Activated CD8-positive, alpha-beta T cell treated with anti-CD3 and anti-CD28 coated beads for 36 hours (primary cell): ENCODE measurements around the gene UVRAG. TPM values are rescaled to one million over a fixed set of nuclear protein-coding genes. Genes with fewer than 3 reads are reported as not detected.

Experiments
- ATAC-seq: fragments of 200-7000 bp; cut with Tn5 transposase; one replicate; pipeline ENCODE4 v1.10.0; 2021; ENCODE audit warnings: mild to moderate bottlenecking, moderate library complexity
- CTCF ChIA-PET: fragments of 350-600 bp; sonication (Branson Sonifier 250); formaldehyde crosslinking; loops from one replicate; lab custom pipeline; 2021; ENCODE audit warnings: antibody characterized with exemption; lab: Charles Lee
- POLR2A ChIA-PET: fragments of 350-600 bp; sonication (Branson Sonifier 250); formaldehyde crosslinking; loops from one replicate; lab custom pipeline; 2021; ENCODE audit warnings: antibody characterized with exemption; lab: Charles Lee
- DNase-seq: peaks from one replicate; pipeline ENCODE4 v3.0.0-alpha.2; 2020
- H3K27ac Mint-ChIP-seq: one replicate; pipeline ENCODE4 v1.8.0; 2021; ENCODE audit warnings: mild to moderate bottlenecking, mixed read lengths
- H3K27me3 Mint-ChIP-seq: one replicate; pipeline ENCODE4 v1.8.0; 2021; ENCODE audit warnings: mixed read lengths
- H3K36me3 Mint-ChIP-seq: one replicate; pipeline ENCODE4 v1.8.0; 2021; ENCODE audit warnings: low read depth, mixed read lengths
- H3K4me1 Mint-ChIP-seq: one replicate; pipeline ENCODE4 v1.8.0; 2021; ENCODE audit warnings: low read depth, mixed read lengths
- H3K4me3 Mint-ChIP-seq: one replicate; pipeline ENCODE4 v1.8.0; 2021; ENCODE audit warnings: mild to moderate bottlenecking, moderate library complexity, mixed read lengths
- H3K9me3 Mint-ChIP-seq: one replicate; pipeline ENCODE4 v1.8.0; 2021; ENCODE audit warnings: mixed read lengths
- intact Hi-C: fragments of 100-400 bp; cut with micrococcal nuclease; formaldehyde crosslinking; loops from one replicate; pipeline ENCODE4 v1.10.0; 2022
- total RNA-seq, 2 experiments: library from RNA; stranded (reverse); gene quantifications; one replicate each; pipeline ENCODE4 v1.2.3, GENCODE V29; 2021
- TF ChIP-seq, protein P1 (sequence below): fragments of 200-600 bp; IDR thresholded peaks from one replicate; pipeline ENCODE4 v1.8.0; 2022; ENCODE audit warnings: antibody characterized with exemption, mild to moderate bottlenecking

UVRAG gene
- total RNA-seq, 2 experiments from 2014 or later: 14.4 to 15.7 TPM

DNA sequence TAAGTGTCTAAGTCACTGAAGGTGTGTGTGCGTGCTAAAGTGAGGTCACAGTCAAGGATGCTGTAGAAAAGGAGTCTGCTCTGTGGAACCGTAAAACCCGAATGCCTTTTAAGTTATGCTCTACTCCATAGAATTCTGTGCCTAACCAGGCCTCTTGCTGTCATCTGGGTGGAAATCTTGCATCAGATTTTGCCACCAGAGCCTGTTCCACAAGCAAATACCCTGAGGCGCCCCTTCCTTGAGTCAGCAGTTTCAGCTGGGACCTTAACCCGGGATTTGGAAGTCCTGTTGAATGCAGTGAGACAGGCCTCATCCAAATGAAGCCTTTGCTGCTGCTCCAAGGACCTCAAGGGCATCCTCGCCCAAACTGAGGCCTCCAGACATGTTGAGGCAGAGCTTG is 281.5 kb downstream of the UVRAG start:
- Mint-ChIP-seq H3K27me3 (no peaks in the 10 kb centered on the region), H3K4me3 (no peak overlapping the region), H3K36me3 (peaks cover 10% of the 10 kb centered on the region), H3K9me3 (no peaks in the 10 kb centered on the region), H3K27ac (no peak overlapping the region), H3K4me1 (no peaks in the 10 kb centered on the region)
- ChIA-PET POLR2A (no interaction called here), CTCF (interaction anchor here (1.3 kb wide), 1 partner anchor 391 kb away, joined by 4 read pairs; no protein-coding TSS in a partner anchor)
- TF ChIP-seq, protein P1, sequence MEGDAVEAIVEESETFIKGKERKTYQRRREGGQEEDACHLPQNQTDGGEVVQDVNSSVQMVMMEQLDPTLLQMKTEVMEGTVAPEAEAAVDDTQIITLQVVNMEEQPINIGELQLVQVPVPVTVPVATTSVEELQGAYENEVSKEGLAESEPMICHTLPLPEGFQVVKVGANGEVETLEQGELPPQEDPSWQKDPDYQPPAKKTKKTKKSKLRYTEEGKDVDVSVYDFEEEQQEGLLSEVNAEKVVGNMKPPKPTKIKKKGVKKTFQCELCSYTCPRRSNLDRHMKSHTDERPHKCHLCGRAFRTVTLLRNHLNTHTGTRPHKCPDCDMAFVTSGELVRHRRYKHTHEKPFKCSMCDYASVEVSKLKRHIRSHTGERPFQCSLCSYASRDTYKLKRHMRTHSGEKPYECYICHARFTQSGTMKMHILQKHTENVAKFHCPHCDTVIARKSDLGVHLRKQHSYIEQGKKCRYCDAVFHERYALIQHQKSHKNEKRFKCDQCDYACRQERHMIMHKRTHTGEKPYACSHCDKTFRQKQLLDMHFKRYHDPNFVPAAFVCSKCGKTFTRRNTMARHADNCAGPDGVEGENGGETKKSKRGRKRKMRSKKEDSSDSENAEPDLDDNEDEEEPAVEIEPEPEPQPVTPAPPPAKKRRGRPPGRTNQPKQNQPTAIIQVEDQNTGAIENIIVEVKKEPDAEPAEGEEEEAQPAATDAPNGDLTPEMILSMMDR: no peak
- intact Hi-C loops: no loop called here
- ATAC-seq (no peak), DNase-seq (no peak)

DNA sequence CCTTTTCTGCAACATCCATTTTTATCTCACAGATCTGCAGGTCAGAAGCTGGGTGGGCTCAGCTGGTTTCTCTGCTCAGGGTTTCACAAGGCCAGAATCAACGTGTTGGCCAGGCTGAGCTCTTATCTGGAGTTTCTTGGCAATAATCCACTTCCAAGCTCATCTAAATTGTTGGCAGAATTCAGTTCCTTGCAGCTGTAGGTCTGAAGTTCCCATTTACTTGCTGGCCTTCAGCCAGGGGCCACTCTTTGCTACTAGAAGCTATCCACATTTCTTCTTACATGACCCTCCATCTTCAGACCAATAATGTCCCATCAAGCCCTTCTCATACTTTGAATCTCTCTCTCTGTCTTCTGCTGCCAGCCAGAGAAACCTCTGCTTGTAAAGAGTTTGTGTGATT is 287.8 kb downstream of the UVRAG start:
- Mint-ChIP-seq H3K36me3 (peaks cover 3% of the 10 kb centered on the region), H3K9me3 (no peaks in the 10 kb centered on the region), H3K27ac (no peak overlapping the region), H3K4me1 (no peaks in the 10 kb centered on the region), H3K27me3 (no peaks in the 10 kb centered on the region), H3K4me3 (no peak overlapping the region)
- TF ChIP-seq, protein P1: no peak
- DNase-seq (no peak), ATAC-seq (no peak)
- ChIA-PET POLR2A (no interaction called here), CTCF (interaction anchor here (0.8 to 2.2 kb wide), 3 partner anchors 10 to 50 kb away, joined by 3 to 7 read pairs (median 3); no protein-coding TSS in a partner anchor)
- intact Hi-C loops: no loop called here

DNA sequence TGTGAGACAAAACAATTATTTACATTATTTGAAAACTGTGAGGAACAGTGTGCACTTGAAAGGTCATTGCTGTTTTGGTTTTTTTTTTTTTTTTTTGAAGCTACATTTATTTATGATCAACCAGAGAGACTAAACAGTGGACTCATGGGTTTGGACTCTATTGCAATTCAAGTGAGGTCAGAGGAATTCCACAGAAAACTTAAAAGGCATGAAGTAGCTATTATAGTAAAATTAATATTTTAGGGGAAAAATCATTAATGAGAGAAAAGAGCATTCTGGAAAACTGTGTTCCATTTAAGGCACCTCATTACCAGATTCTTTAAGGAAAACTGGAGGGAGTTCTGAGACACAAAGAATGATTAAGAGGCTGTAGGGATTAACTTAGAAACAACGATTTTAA is 288.4 kb downstream of the UVRAG start:
- intact Hi-C loops: no loop called here
- CTCF ChIA-PET: interaction anchor here (0.8 to 2.2 kb wide), 2 partner anchors 17 to 49 kb away, joined by 3 to 7 read pairs; no protein-coding TSS in a partner anchor
- peaks cover 2% of the 10 kb centered on the region for H3K36me3 Mint-ChIP-seq
- H3K4me1 Mint-ChIP-seq: no peaks in the 10 kb centered on the region
- ATAC-seq: no peak
- H3K9me3 Mint-ChIP-seq: no peaks in the 10 kb centered on the region
- H3K4me3 Mint-ChIP-seq: no peak overlapping the region
- no peak for DNase-seq
- TF ChIP-seq, protein P1: no peak
- POLR2A ChIA-PET: no interaction called here
- no peak overlapping the region for H3K27ac Mint-ChIP-seq
- H3K27me3 Mint-ChIP-seq: no peaks in the 10 kb centered on the region

DNA sequence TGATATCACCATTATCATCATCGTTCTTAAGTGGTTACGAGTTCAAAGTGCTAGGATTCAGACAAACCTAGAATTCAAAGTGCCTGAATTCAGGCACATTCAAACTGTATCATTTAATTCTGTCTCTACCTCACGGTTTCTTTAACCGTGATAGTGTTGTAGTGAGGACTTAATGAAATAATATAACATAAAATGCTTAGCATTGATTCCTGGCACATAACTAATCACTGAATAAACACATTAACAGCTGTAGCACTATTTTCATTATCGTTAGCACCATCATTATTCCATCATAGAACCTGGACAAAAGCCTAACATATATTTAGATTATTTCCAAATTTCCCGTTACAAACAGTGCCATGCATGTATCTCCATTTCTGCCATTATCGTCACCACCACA is 289.3 kb downstream of the UVRAG start:
- DNase-seq (no peak), ATAC-seq (no peak)
- no peak overlapping the region for H3K27ac Mint-ChIP-seq
- intact Hi-C loops: no loop called here
- no peaks in the 10 kb centered on the region for H3K27me3 Mint-ChIP-seq
- H3K36me3 Mint-ChIP-seq: no peaks in the 10 kb centered on the region
- ChIA-PET POLR2A (no interaction called here), CTCF (interaction anchor here (2.2 kb wide), 1 partner anchor 48 kb away, joined by 7 read pairs; no protein-coding TSS in a partner anchor)
- H3K4me1 Mint-ChIP-seq: no peaks in the 10 kb centered on the region
- H3K9me3 Mint-ChIP-seq: no peaks in the 10 kb centered on the region
- TF ChIP-seq, protein P1: no peak
- no peak overlapping the region for H3K4me3 Mint-ChIP-seq

DNA sequence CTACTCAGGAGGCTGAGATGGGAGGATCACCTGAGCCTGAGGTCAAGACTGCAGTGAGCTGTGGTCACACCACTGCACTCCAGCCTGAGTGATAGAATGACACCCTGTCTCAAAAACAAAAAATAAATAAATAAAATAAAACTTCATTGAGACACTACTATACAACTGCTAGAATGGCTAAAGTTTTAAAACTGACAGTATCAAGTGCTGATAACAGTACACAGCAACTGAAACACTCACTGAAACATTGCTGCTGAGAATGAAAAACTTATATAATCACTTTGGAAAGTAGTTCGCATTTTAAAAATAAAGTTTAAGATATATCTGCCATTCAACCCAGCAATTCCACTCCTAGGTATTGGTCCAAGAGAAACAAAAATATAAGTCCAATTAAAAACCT is 290.6 kb downstream of the UVRAG start:
- Mint-ChIP-seq H3K27me3 (no peaks in the 10 kb centered on the region), H3K27ac (no peak overlapping the region), H3K4me1 (no peaks in the 10 kb centered on the region), H3K4me3 (no peak overlapping the region), H3K9me3 (no peaks in the 10 kb centered on the region), H3K36me3 (no peaks in the 10 kb centered on the region)
- POLR2A ChIA-PET: no interaction called here
- DNase-seq: no peak
- CTCF ChIA-PET: interaction anchor here (1.4 kb wide), 1 partner anchor 46 kb away, joined by 7 read pairs; no protein-coding TSS in a partner anchor
- intact Hi-C loops: no loop called here
- TF ChIP-seq, protein P1: no peak
- ATAC-seq: no peak
